ENCODE results near the gene DYNLT4.
"Not testable (repeated sequence)": the region's sequence is repeated elsewhere in the genome, so short reads cannot be mapped to it uniquely, and the experiment has no call there.

Gene DYNLT4

GRCh38 chr1:44798481-44799365, 8.4 kb downstream of the DYNLT4 start:
- H3K4me3 ChIP-seq = no peak overlapping the region
- peak overlapping the region in 18 of 21 experiments; percentile 11 to 99 (median 94) for H3K27ac ChIP-seq

- H3K4me3 ChIP-seq = not testable (repeated sequence)
- peak overlapping the region in 1 of 21 experiments; percentile 71 for H3K27ac ChIP-seq
Measured at GRCh38 chr1:44797886-44798285, 9.3 kb downstream of the DYNLT4 start.

- H3K27ac ChIP-seq = peak overlapping the region in 11 of 21 experiments; percentile 3 to 81 (median 60)
- H3K4me3 ChIP-seq = no peak overlapping the region
Measured at GRCh38 chr1:44792736-44793502, 14.2 kb downstream of the DYNLT4 start.

- Histone ChIP-seq H3K4me3 (no peak overlapping the region), H3K27ac (peak overlapping the region in 2 of 21 experiments; percentile 11 to 62)
Measured at GRCh38 chr1:44790968-44791801, 16.0 kb downstream of the DYNLT4 start.

- H3K4me3 ChIP-seq = no peak within 1 kb of the TSS
- peak within 1 kb of the TSS in 1 of 21 experiments; percentile 75 for H3K27ac ChIP-seq
Measured at GRCh38 chr1:44788120-44788860, 18.9 kb downstream of the DYNLT4 start, which contains the start of gene BEST4. TSS of gene BEST4 (minus strand) at chr1:44788170. CDS start at chr1:44787705, 465 bp downstream.

- Histone ChIP-seq H3K27ac (no peak overlapping the region), H3K4me3 (no peak overlapping the region)
Measured at GRCh38 chr1:44787506-44787905, 19.6 kb downstream of the DYNLT4 start.

GRCh38 chr1:44786841-44787426, 20.2 kb downstream of the DYNLT4 start:
- Histone ChIP-seq H3K4me3 (peak overlapping the region in 1 of 7 experiments; percentile 39), H3K27ac (peak overlapping the region in 7 of 21 experiments; percentile 9 to 78 (median 53))

GRCh38 chr1:44786138-44786840, 20.9 kb downstream of the DYNLT4 start:
- Histone ChIP-seq H3K27ac (peak overlapping the region in 15 of 21 experiments; percentile 2 to 78 (median 22)), H3K4me3 (peak overlapping the region; percentile 12 to 42 (median 31))

GRCh38 chr1:44785501-44786137, 21.5 kb downstream of the DYNLT4 start:
- Histone ChIP-seq H3K27ac (peak overlapping the region in 7 of 21 experiments; percentile 2 to 78 (median 18)), H3K4me3 (peak overlapping the region in 4 of 7 experiments; percentile 28 to 42 (median 36))

GRCh38 chr1:44785029-44785380, 22.1 kb downstream of the DYNLT4 start:
- Histone ChIP-seq H3K4me3 (no peak overlapping the region), H3K27ac (peak overlapping the region in 1 of 21 experiments; percentile 51)

GRCh38 chr1:44784094-44785028, 22.8 kb downstream of the DYNLT4 start:
- Histone ChIP-seq H3K27ac (peak overlapping the region in 17 of 21 experiments; percentile 22 to 81 (median 57)), H3K4me3 (peak overlapping the region; percentile 27 to 48 (median 39))

GRCh38 chr1:44783697-44784093, 23.5 kb downstream of the DYNLT4 start:
- H3K4me3 ChIP-seq = peak overlapping the region in 6 of 7 experiments; percentile 27 to 48 (median 39)
- H3K27ac ChIP-seq = peak overlapping the region in 17 of 21 experiments; percentile 22 to 81 (median 57)

GRCh38 chr1:44780583-44781121, 26.5 kb downstream of the DYNLT4 start:
- Histone ChIP-seq H3K4me3 (no peak overlapping the region), H3K27ac (no peak overlapping the region)

GRCh38 chr1:44778705-44779576, 28.2 kb downstream of the DYNLT4 start:
- H3K4me3 ChIP-seq = no peak overlapping the region
- no peak overlapping the region for H3K27ac ChIP-seq

Data from skin epidermis (tissue), 12 donors.